Measurements from ENCODE around the gene PTPRD.

PTPRD gene

GRCh38 chr9:9202276-9202675 is 1410.5 kb downstream of the PTPRD start:
- no peak for TF ChIP-seq ZNF274 (IDR thresholded peaks at IDR 0.05; ENCODE audit: low read depth, low read length)
- no peak overlapping the region for H3K4me3 ChIP-seq (ENCODE audit: low read length)

- TF ChIP-seq ZNF274 (IDR thresholded peaks at IDR 0.05; ENCODE audit: low read depth, low read length), result no peak
- no peak overlapping the region for H3K4me3 ChIP-seq (ENCODE audit: low read length)
These were observed 1426.7 kb downstream of the PTPRD start for GRCh38 chr9:9186086-9186485.

- H3K4me3 ChIP-seq (ENCODE audit: low read length), result no peak overlapping the region
- no peak for TF ChIP-seq ZNF274 (IDR thresholded peaks at IDR 0.05; ENCODE audit: low read depth, low read length)
These were observed 1430.4 kb downstream of the PTPRD start for GRCh38 chr9:9182431-9182830.

GRCh38 chr9:9177081-9177480 is 1435.7 kb downstream of the PTPRD start:
- no peak overlapping the region for H3K4me3 ChIP-seq (ENCODE audit: low read length)
- TF ChIP-seq ZNF274 (IDR thresholded peaks at IDR 0.05; ENCODE audit: low read depth, low read length), result no peak

GRCh38 chr9:9174358-9174757 is 1438.4 kb downstream of the PTPRD start:
- TF ChIP-seq ZNF274 (IDR thresholded peaks at IDR 0.05; ENCODE audit: low read depth, low read length), result no peak
- no peak overlapping the region for H3K4me3 ChIP-seq (ENCODE audit: low read length)

- no peak for TF ChIP-seq ZNF274 (IDR thresholded peaks at IDR 0.05; ENCODE audit: low read depth, low read length)
- H3K4me3 ChIP-seq (ENCODE audit: low read length), result no peak overlapping the region
These were observed 1439.5 kb downstream of the PTPRD start for GRCh38 chr9:9173264-9173663.

GRCh38 chr9:9170439-9171134 is 1442.2 kb downstream of the PTPRD start:
- no peak overlapping the region for H3K4me3 ChIP-seq (ENCODE audit: low read length)
- TF ChIP-seq ZNF274 (IDR thresholded peaks at IDR 0.05; ENCODE audit: low read depth, low read length), result no peak

- no peak overlapping the region for H3K4me3 ChIP-seq (ENCODE audit: low read length)
- no peak for TF ChIP-seq ZNF274 (IDR thresholded peaks at IDR 0.05; ENCODE audit: low read depth, low read length)
These were observed 1470.8 kb downstream of the PTPRD start for GRCh38 chr9:9142001-9142400.

GRCh38 chr9:9133526-9133925 is 1479.3 kb downstream of the PTPRD start:
- TF ChIP-seq ZNF274 (IDR thresholded peaks at IDR 0.05; ENCODE audit: low read depth, low read length), result no peak
- H3K4me3 ChIP-seq (ENCODE audit: low read length), result no peak overlapping the region

GRCh38 chr9:9124616-9125015 is 1488.2 kb downstream of the PTPRD start:
- H3K4me3 ChIP-seq (ENCODE audit: low read length), result no peak overlapping the region
- TF ChIP-seq ZNF274 (IDR thresholded peaks at IDR 0.05; ENCODE audit: low read depth, low read length), result no peak

- no peak for TF ChIP-seq ZNF274 (IDR thresholded peaks at IDR 0.05; ENCODE audit: low read depth, low read length)
- H3K4me3 ChIP-seq (ENCODE audit: low read length), result no peak overlapping the region
These were observed 1490.4 kb downstream of the PTPRD start for GRCh38 chr9:9122230-9122875.

GRCh38 chr9:9117866-9118265 is 1494.9 kb downstream of the PTPRD start:
- TF ChIP-seq ZNF274 (IDR thresholded peaks at IDR 0.05; ENCODE audit: low read depth, low read length), result no peak
- no peak overlapping the region for H3K4me3 ChIP-seq (ENCODE audit: low read length)

GRCh38 chr9:9112001-9112720 is 1500.6 kb downstream of the PTPRD start:
- TF ChIP-seq ZNF274 (IDR thresholded peaks at IDR 0.05; ENCODE audit: low read depth, low read length), result no peak
- H3K4me3 ChIP-seq (ENCODE audit: low read length), result no peak overlapping the region

- no peak for TF ChIP-seq ZNF274 (IDR thresholded peaks at IDR 0.05; ENCODE audit: low read depth, low read length)
- H3K4me3 ChIP-seq (ENCODE audit: low read length), result no peak overlapping the region
These were observed 1504.2 kb downstream of the PTPRD start for GRCh38 chr9:9108641-9109040.

GRCh38 chr9:9102295-9102694 is 1510.5 kb downstream of the PTPRD start:
- no peak overlapping the region for H3K4me3 ChIP-seq (ENCODE audit: low read length)
- TF ChIP-seq ZNF274 (IDR thresholded peaks at IDR 0.05; ENCODE audit: low read depth, low read length), result no peak

Data from GM08714 (cell line).